Neuronal stem cell (in vitro differentiated cells): ENCODE data around the gene CACNB4.

Source experiments
- DNase-seq: peaks from one replicate; pipeline ENCODE4 v3.0.0-alpha.2; 2013; ENCODE audit warnings: low spot score
- H2AFZ ChIP-seq: one replicate; pipeline ENCODE4 v1.6.1; 2013; ENCODE audit warnings: mild to moderate bottlenecking, low read length, inconsistent platforms
- H2AK5ac ChIP-seq: 2 replicates; pipeline ENCODE4 v1.6.1; 2013; ENCODE audit warnings: low read depth, mild to moderate bottlenecking, inconsistent platforms, low read length, moderate library complexity, mixed read lengths
- H2BK120ac ChIP-seq: 2 replicates; pipeline ENCODE4 v1.6.1; 2013; ENCODE audit warnings: low read depth, mild to moderate bottlenecking, inconsistent platforms, low read length, moderate library complexity, mixed read lengths
- H2BK12ac ChIP-seq: one replicate; pipeline ENCODE4 v1.6.1; 2013; ENCODE audit warnings: low read length, inconsistent platforms
- H2BK15ac ChIP-seq: 2 replicates; pipeline ENCODE4 v1.6.1; 2013; ENCODE audit warnings: mild to moderate bottlenecking, low read length, inconsistent platforms, mixed read lengths
- H2BK5ac ChIP-seq: one replicate; pipeline ENCODE4 v1.6.1; 2013; ENCODE audit warnings: inconsistent platforms, mild to moderate bottlenecking, low read length, moderate library complexity
- H3K14ac ChIP-seq: one replicate; pipeline ENCODE4 v1.6.1; 2013; ENCODE audit warnings: low read length, inconsistent platforms
- H3K18ac ChIP-seq: 2 replicates; pipeline ENCODE4 v1.6.1; 2013; ENCODE audit warnings: low read length, inconsistent platforms
- H3K23ac ChIP-seq: 2 replicates; pipeline ENCODE4 v1.6.1; 2013; ENCODE audit warnings: low read depth, mild to moderate bottlenecking, mixed read lengths, low read length, inconsistent platforms; ENCODE audit not compliant: poor library complexity
- H3K27ac ChIP-seq: replicated peaks from 3 replicates; pipeline ENCODE4 v1.5.1; 2013; ENCODE audit warnings: low read length, inconsistent platforms
- H3K27me3 ChIP-seq, 3 experiments: 2 replicates each; pipeline ENCODE4 v1.6.1; 2013; ENCODE audit warnings: low read length in 3 of 3, mild to moderate bottlenecking in 2 of 3, inconsistent platforms in 1 of 3, low read depth in 1 of 3, mixed read lengths in 1 of 3, moderate library complexity in 1 of 3; ENCODE audit not compliant: control insufficient read depth in 3 of 3, insufficient read depth in 3 of 3
- H3K36me3 ChIP-seq, 2 donors: replicated peaks in 1 of 2; 2 replicates each; pipeline ENCODE4 v1.6.1; 2013; ENCODE audit warnings: low read length in 2 of 2; ENCODE audit not compliant: control insufficient read depth in 2 of 2, insufficient read depth in 2 of 2
- H3K4ac ChIP-seq: 2 replicates; pipeline ENCODE4 v1.6.1; 2013; ENCODE audit warnings: inconsistent platforms, mild to moderate bottlenecking, low read length, moderate library complexity
- H3K4me1 ChIP-seq, 2 donors: 1 replicate in 1 of 2; 2 replicates in 1 of 2; pipeline ENCODE4 v1.6.1; 2013; ENCODE audit warnings: low read length in 2 of 2, low read depth in 1 of 2; ENCODE audit not compliant: control insufficient read depth in 2 of 2, insufficient read depth in 1 of 2
- H3K4me2 ChIP-seq: one replicate; pipeline ENCODE4 v1.6.1; 2013; ENCODE audit warnings: mild to moderate bottlenecking, low read length, inconsistent platforms; ENCODE audit not compliant: insufficient read depth, poor library complexity, severe bottlenecking
- H3K4me3 ChIP-seq, 2 donors: 2 replicates each; pipeline ENCODE4 v1.5.1; 2013; ENCODE audit warnings: low read length in 2 of 2, mild to moderate bottlenecking in 2 of 2, inconsistent platforms in 1 of 2, moderate library complexity in 1 of 2
- H3K79me1 ChIP-seq: one replicate; pipeline ENCODE4 v1.6.1; 2013; ENCODE audit warnings: low read depth, mild to moderate bottlenecking, inconsistent platforms, low read length, moderate library complexity
- H3K9ac ChIP-seq: one replicate; pipeline ENCODE4 v1.6.1; 2013; ENCODE audit warnings: mild to moderate bottlenecking, low read depth, low read length, inconsistent platforms; ENCODE audit not compliant: poor library complexity
- H3K9me3 ChIP-seq, 2 donors: replicated peaks in 1 of 2; 2 replicates each; pipeline versions ENCODE3 to v1.6.1; 2013; ENCODE audit warnings: low read length in 2 of 2, mild to moderate bottlenecking in 2 of 2, inconsistent platforms in 1 of 2, low read depth in 1 of 2, mixed read lengths in 1 of 2, moderate library complexity in 1 of 2; ENCODE audit not compliant: control insufficient read depth in 2 of 2, insufficient read depth in 1 of 2
- H4K8ac ChIP-seq: one replicate; pipeline ENCODE4 v1.6.1; 2013; ENCODE audit warnings: low read depth, mild to moderate bottlenecking, inconsistent platforms, low read length, moderate library complexity
- H4K91ac ChIP-seq: one replicate; pipeline ENCODE4 v1.6.1; 2013; ENCODE audit warnings: low read length, low read depth, mild to moderate bottlenecking, inconsistent platforms; ENCODE audit not compliant: poor library complexity
- WGBS, 2 donors: extraction: QIAGEN DNeasy Blood & Tissue Kit; methylation state at CpG; one replicate each; pipeline ENCODE4 v1.1.7; 2013; ENCODE audit warnings: missing lambda C conversion rate in 2 of 2, mixed read lengths in 1 of 2; ENCODE audit not compliant: insufficient read length in 2 of 2, insufficient replicate concordance in 1 of 2; ENCODE audit errors: extremely low coverage in 2 of 2; 5-methylcytosine and 5-hydroxymethylcytosine counted together

The CACNB4 gene

DNA sequence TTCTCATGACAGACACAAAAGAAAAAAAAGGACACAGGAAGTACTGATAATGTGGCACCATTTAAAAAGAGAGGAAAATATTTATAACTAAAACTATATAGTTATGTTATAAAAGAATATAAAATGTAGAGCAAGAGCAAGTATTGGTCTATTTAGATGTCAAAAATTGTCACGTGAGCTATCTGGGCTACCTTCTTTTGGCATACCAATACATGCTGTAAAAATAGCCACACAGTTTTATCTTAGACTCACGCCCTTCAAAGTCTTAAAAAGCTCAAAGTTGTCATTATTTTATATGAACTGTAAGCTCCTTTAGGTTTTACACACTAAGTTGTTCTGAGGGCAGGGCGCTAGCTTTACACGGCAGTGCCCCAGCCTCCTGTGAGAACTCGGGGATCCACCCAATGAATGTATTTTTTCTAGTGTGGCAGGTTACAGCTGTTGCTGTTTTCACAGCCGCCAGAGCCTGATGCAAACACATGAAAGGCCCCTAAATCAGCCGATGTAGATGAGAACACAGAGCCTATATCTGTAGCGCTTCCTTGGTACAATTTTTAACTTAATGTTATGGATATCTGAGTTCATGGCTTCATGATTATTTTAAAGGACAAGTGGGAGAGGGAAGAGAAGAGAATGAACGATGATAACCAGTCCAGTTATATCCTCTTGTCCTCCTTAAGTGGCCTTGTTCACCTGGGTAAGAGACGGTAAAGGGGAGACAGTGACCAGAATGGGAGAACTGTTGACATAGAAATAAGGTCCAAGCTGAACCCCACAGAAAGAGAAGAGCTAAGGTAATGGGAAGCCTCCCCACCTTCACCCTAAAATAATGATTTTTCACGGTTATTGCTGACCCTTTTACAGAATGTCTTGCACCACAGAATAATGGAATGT is 130.8 kb downstream of the CACNB4 start:
- WGBS, 2 donors = no CpG with 5 or more reads among the region's 11 CpGs
- peaks cover 1 to 9% of the 10 kb centered on the region in 2 donors for H3K4me1 ChIP-seq
- no peak overlapping the region for H3K4me2 ChIP-seq
- no peak overlapping the region for H3K14ac ChIP-seq
- no peak overlapping the region for H3K4ac ChIP-seq
- no peak overlapping the region for H3K9ac ChIP-seq
- no peak overlapping the region for H3K23ac ChIP-seq
- no peak overlapping the region for H2BK120ac ChIP-seq
- no peaks in the 10 kb centered on the region for H3K9me3 ChIP-seq
- H3K27me3 ChIP-seq = no peaks in the 10 kb centered on the region
- H3K79me1 ChIP-seq = no peaks in the 10 kb centered on the region
- no peak overlapping the region for H3K27ac ChIP-seq
- H2AFZ ChIP-seq = no peak overlapping the region
- no peak overlapping the region for H2AK5ac ChIP-seq
- no peak overlapping the region for H4K8ac ChIP-seq
- no peak overlapping the region for H4K91ac ChIP-seq
- no peak overlapping the region for H2BK12ac ChIP-seq
- no peak overlapping the region for H3K18ac ChIP-seq
- no peak overlapping the region for H2BK15ac ChIP-seq
- no peak overlapping the region for H2BK5ac ChIP-seq
- no peak overlapping the region for H3K4me3 ChIP-seq
- DNase-seq = no peak
- H3K36me3 ChIP-seq = no peaks in the 10 kb centered on the region

DNA sequence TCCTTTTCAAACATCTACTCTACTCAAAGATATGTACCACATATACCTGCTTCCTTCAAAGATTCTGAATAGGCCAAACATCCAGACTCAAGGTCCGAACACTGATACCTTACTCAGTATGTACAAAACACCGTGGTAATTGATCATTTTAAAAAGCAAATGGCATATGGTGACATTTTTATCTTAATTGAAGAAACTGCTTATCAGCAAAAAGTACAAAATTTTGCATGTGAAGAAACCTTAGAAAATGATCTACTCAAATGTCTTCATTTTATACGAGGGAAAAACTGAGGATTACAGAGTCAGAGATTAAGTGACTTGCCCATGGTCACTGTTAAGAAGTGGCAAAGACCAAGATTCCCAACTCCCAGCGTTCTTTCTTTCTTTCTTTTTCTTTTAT is 133.0 kb downstream of the CACNB4 start:
- H2AFZ ChIP-seq = no peak overlapping the region

DNA sequence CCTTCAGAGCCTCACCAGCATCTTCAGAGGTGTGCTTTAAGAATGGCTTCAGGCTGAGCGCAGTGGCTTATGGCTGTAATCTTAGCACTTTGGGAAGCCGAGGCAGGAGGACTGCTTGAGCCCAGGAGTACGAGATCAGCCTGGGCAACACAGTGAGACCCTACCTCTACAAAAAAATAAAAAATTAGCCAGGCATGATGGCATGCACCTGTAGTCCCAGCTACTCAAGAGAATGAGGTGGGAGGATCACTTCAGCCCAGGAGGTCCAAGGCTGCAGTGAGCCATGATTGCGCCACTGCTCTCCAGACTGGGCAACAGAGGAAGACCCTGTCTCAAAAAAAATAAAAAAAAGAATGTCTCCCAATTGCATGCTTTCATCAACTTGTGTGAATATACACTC is 137.3 kb downstream of the CACNB4 start:
- DNase-seq = no peak
- no peak overlapping the region for H3K4ac ChIP-seq
- no peaks in the 10 kb centered on the region for H3K79me1 ChIP-seq
- no peak overlapping the region for H3K18ac ChIP-seq
- H4K8ac ChIP-seq = no peak overlapping the region
- no peak overlapping the region for H3K4me2 ChIP-seq
- no peaks in the 10 kb centered on the region for H3K4me1 ChIP-seq
- H2AFZ ChIP-seq = no peak overlapping the region
- no peak overlapping the region for H2AK5ac ChIP-seq
- H3K27ac ChIP-seq = no peak overlapping the region
- no peak overlapping the region for H2BK5ac ChIP-seq
- H3K36me3 ChIP-seq = no peaks in the 10 kb centered on the region
- no peak overlapping the region for H4K91ac ChIP-seq
- no peak overlapping the region for H2BK15ac ChIP-seq
- H3K23ac ChIP-seq = no peak overlapping the region
- H2BK12ac ChIP-seq = no peak overlapping the region
- H3K9ac ChIP-seq = no peak overlapping the region
- H3K27me3 ChIP-seq = no peaks in the 10 kb centered on the region
- no peak overlapping the region for H3K4me3 ChIP-seq
- no CpG with 5 or more reads among the region's 4 CpGs for WGBS, 2 donors
- H3K14ac ChIP-seq = no peak overlapping the region
- no peak overlapping the region for H2BK120ac ChIP-seq
- no peaks in the 10 kb centered on the region for H3K9me3 ChIP-seq

More for the DNA sequence above, 133.0 kb downstream of the CACNB4 start:
- no CpG with 5 or more reads among the region's 4 CpGs for WGBS, 2 donors
- Histone ChIP-seq H2AK5ac (no peak overlapping the region), H2BK5ac (no peak overlapping the region), H3K4ac (no peak overlapping the region), H3K9ac (no peak overlapping the region), H3K9me3 (no peaks in the 10 kb centered on the region), H3K27me3 (no peaks in the 10 kb centered on the region), H3K4me3 (no peak overlapping the region), H3K79me1 (no peaks in the 10 kb centered on the region), H3K4me2 (no peak overlapping the region), H3K23ac (no peak overlapping the region), H3K4me1 (no peaks in the 10 kb centered on the region), H3K18ac (no peak overlapping the region), H4K91ac (no peak overlapping the region), H2BK12ac (no peak overlapping the region), H3K27ac (no peak overlapping the region), H4K8ac (no peak overlapping the region), H3K36me3 (no peaks in the 10 kb centered on the region), H2BK15ac (no peak overlapping the region), H3K14ac (no peak overlapping the region), H2BK120ac (no peak overlapping the region)
- no peak for DNase-seq

DNA sequence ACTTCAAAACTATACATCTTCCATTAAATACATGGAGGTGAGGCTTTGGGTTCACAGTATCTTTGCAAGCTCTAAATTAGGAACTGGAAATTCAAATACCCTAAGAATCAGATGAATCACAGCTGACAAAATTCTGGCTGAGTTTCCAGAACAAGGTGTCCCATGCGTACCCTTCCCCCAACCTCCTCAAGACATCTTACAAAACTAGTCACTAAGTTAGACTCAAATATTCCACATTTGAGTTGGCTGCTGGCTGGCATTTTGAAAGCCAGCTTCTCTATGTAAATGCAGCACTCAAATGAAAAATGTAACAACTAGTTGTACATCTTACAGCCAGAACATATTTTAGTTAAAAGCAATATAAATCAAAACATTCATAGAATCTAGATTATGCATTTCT is 139.6 kb downstream of the CACNB4 start:
- Histone ChIP-seq H3K27me3 (no peaks in the 10 kb centered on the region), H3K4me1 (no peaks in the 10 kb centered on the region), H3K9ac (no peak overlapping the region), H3K36me3 (no peaks in the 10 kb centered on the region), H2AFZ (no peak overlapping the region), H3K23ac (no peak overlapping the region), H3K18ac (no peak overlapping the region), H2BK5ac (no peak overlapping the region), H2BK12ac (no peak overlapping the region), H3K14ac (no peak overlapping the region), H3K9me3 (no peaks in the 10 kb centered on the region), H3K4ac (no peak overlapping the region), H3K4me2 (no peak overlapping the region), H3K27ac (no peak overlapping the region), H2AK5ac (no peak overlapping the region), H4K8ac (no peak overlapping the region), H3K79me1 (no peaks in the 10 kb centered on the region), H2BK15ac (no peak overlapping the region), H4K91ac (no peak overlapping the region), H3K4me3 (no peak overlapping the region), H2BK120ac (no peak overlapping the region)
- WGBS, 2 donors = no CpG with 5 or more reads among the region's 1 CpG
- no peak for DNase-seq
